Measurements from ENCODE around the gene CDC14B.

The CDC14B gene

DNA sequence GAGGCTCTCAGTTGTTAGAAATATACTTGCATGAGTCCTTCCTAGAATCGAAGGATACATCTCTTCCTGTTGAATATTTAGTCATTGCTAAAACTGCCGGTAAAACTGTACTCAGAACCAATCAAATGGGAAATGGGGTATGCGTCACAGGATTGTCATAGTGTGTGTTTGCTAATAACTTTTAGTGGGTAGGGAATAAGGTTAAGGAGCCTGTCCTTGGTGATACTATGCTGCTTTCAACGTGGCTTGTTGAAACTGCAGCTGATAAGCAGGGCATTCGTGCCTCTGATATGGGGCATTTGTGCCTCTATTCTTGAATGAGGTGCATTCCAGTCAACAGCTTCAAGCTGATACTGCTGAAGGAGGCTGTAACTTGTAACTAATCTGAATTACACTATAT is 143.1 kb downstream of the CDC14B start:
- no peak for DNase-seq (ENCODE audit: low read depth in 1 of 2, low spot score in 1 of 2)

GRCh38 chr9:96476013-96476412 is 143.6 kb downstream of the CDC14B start:
- DNase-seq (ENCODE audit: low read depth in 1 of 2, low spot score in 1 of 2), result no peak
- Histone ChIP-seq H3K4me3 (replicated peaks; ENCODE audit: insufficient read depth, low read length) (no peak overlapping the region), H3K27ac (replicated peaks) (no peak overlapping the region), H3K27me3 (ENCODE audit: insufficient read depth, poor library complexity, severe bottlenecking) (no peaks in the 10 kb centered on the region)
- TF ChIP-seq CTCF (IDR thresholded peaks at IDR 0.05; ENCODE audit: insufficient read depth, low read length) (no peak), POLR2AphosphoS5 (IDR thresholded peaks at IDR 0.05; ENCODE audit: low read depth) (no peak), SPI1 (IDR thresholded peaks at IDR 0.05; ENCODE audit: borderline replicate concordance, low read depth) (no peak), GABPA (IDR thresholded peaks at IDR 0.05; ENCODE audit: low read depth) (no peak)
- TF ChIP-seq, protein P1, sequence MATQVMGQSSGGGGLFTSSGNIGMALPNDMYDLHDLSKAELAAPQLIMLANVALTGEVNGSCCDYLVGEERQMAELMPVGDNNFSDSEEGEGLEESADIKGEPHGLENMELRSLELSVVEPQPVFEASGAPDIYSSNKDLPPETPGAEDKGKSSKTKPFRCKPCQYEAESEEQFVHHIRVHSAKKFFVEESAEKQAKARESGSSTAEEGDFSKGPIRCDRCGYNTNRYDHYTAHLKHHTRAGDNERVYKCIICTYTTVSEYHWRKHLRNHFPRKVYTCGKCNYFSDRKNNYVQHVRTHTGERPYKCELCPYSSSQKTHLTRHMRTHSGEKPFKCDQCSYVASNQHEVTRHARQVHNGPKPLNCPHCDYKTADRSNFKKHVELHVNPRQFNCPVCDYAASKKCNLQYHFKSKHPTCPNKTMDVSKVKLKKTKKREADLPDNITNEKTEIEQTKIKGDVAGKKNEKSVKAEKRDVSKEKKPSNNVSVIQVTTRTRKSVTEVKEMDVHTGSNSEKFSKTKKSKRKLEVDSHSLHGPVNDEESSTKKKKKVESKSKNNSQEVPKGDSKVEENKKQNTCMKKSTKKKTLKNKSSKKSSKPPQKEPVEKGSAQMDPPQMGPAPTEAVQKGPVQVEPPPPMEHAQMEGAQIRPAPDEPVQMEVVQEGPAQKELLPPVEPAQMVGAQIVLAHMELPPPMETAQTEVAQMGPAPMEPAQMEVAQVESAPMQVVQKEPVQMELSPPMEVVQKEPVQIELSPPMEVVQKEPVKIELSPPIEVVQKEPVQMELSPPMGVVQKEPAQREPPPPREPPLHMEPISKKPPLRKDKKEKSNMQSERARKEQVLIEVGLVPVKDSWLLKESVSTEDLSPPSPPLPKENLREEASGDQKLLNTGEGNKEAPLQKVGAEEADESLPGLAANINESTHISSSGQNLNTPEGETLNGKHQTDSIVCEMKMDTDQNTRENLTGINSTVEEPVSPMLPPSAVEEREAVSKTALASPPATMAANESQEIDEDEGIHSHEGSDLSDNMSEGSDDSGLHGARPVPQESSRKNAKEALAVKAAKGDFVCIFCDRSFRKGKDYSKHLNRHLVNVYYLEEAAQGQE (IDR thresholded peaks at IDR 0.05; ENCODE audit: insufficient replicate concordance, low read depth), result no peak

More for the DNA sequence above, 143.1 kb downstream of the CDC14B start:
- Histone ChIP-seq H3K4me3 (replicated peaks; ENCODE audit: insufficient read depth, low read length) (no peak overlapping the region), H3K27me3 (ENCODE audit: insufficient read depth, poor library complexity, severe bottlenecking) (no peaks in the 10 kb centered on the region), H3K27ac (replicated peaks) (no peak overlapping the region)
- TF ChIP-seq CTCF (IDR thresholded peaks at IDR 0.05; ENCODE audit: insufficient read depth, low read length) (no peak), POLR2AphosphoS5 (IDR thresholded peaks at IDR 0.05; ENCODE audit: low read depth) (no peak)
- TF ChIP-seq, protein P1 (IDR thresholded peaks at IDR 0.05; ENCODE audit: insufficient replicate concordance, low read depth), result no peak

GRCh38 chr9:96467784-96468183 is 151.9 kb downstream of the CDC14B start:
- Histone ChIP-seq H3K27me3 (ENCODE audit: insufficient read depth, poor library complexity, severe bottlenecking) (no peaks in the 10 kb centered on the region), H3K4me3 (replicated peaks; ENCODE audit: insufficient read depth, low read length) (no peak overlapping the region), H3K27ac (replicated peaks) (no peak overlapping the region)
- no peak for TF ChIP-seq SPI1 (IDR thresholded peaks at IDR 0.05; ENCODE audit: borderline replicate concordance, low read depth)
- no peak for DNase-seq (ENCODE audit: low read depth in 1 of 2, low spot score in 1 of 2)

GRCh38 chr9:96464426-96464825 is 155.2 kb downstream of the CDC14B start:
- H3K27ac ChIP-seq (replicated peaks), result no peak overlapping the region
- no peaks in the 10 kb centered on the region for H3K27me3 ChIP-seq (ENCODE audit: insufficient read depth, poor library complexity, severe bottlenecking)
- no peak overlapping the region for H3K4me3 ChIP-seq (replicated peaks; ENCODE audit: insufficient read depth, low read length)
- no peak for DNase-seq (ENCODE audit: low read depth in 1 of 2, low spot score in 1 of 2)
- TF ChIP-seq, protein P1 (IDR thresholded peaks at IDR 0.05; ENCODE audit: insufficient replicate concordance, low read depth), result no peak
- TF ChIP-seq POLR2AphosphoS5 (IDR thresholded peaks at IDR 0.05; ENCODE audit: low read depth), result no peak
- no peak for TF ChIP-seq SPI1 (IDR thresholded peaks at IDR 0.05; ENCODE audit: borderline replicate concordance, low read depth)
- no peak for TF ChIP-seq GABPA (IDR thresholded peaks at IDR 0.05; ENCODE audit: low read depth)
- no peak for TF ChIP-seq CTCF (IDR thresholded peaks at IDR 0.05; ENCODE audit: insufficient read depth, low read length)

All from HL-60 (cell line).